WTC11 (cell line): Measurements from ENCODE around the gene ZFAND3. TPM values are rescaled to one million over a fixed set of nuclear protein-coding genes. Genes with fewer than 3 reads are reported as not detected.

Experiments used
- ATAC-seq: fragments of 200-7000 bp; cut with Tn5 transposase; 2 replicates; pipeline ENCODE4 v1.10.0; 2021; ENCODE audit warnings: mild to moderate bottlenecking, moderate library complexity
- CTCF ChIA-PET: fragments of 300-600 bp; sonication (Branson Sonifier 250); formaldehyde crosslinking; loops from one replicate; lab custom pipeline; 2021; ENCODE audit warnings: antibody characterized with exemption; lab: Charles Lee
- POLR2A ChIA-PET: fragments of 350-600 bp; sonication (Branson Sonifier 250); formaldehyde crosslinking; loops from one replicate; lab custom pipeline; 2021; ENCODE audit warnings: antibody characterized with exemption; lab: Charles Lee
- DNase-seq: peaks from one replicate; pipeline ENCODE4 v3.0.0; 2021; ENCODE audit warnings: low spot score
- H3K27ac Mint-ChIP-seq: 2 replicates; pipeline ENCODE4 v1.8.0; 2021; ENCODE audit warnings: mixed read lengths
- H3K27me3 Mint-ChIP-seq: 2 replicates; pipeline ENCODE4 v1.8.0; 2021; ENCODE audit warnings: low read depth, mild to moderate bottlenecking, moderate library complexity, mixed read lengths
- H3K36me3 Mint-ChIP-seq: 2 replicates; pipeline ENCODE4 v1.8.0; 2021; ENCODE audit warnings: mixed read lengths
- H3K4me1 Mint-ChIP-seq: 2 replicates; pipeline ENCODE4 v1.8.0; 2022; ENCODE audit warnings: mixed read lengths
- H3K4me3 Mint-ChIP-seq: 2 replicates; pipeline ENCODE4 v1.8.0; 2021; ENCODE audit warnings: mild to moderate bottlenecking, moderate library complexity, mixed read lengths
- H3K9me3 Mint-ChIP-seq: 2 replicates; pipeline ENCODE4 v1.8.0; 2021; ENCODE audit warnings: mixed read lengths
- AFF4 ChIP-seq: sonication (generic); formaldehyde crosslinking; IDR thresholded peaks from 2 replicates; pipeline ENCODE4 v1.8.1; 2023; ENCODE audit warnings: mild to moderate bottlenecking, missing genetic modification reagents, borderline replicate concordance
- CBFB ChIP-seq: sonication (generic); formaldehyde crosslinking; IDR thresholded peaks from 2 replicates; pipeline ENCODE4 v1.8.1; 2022; ENCODE audit warnings: mild to moderate bottlenecking, low read depth, missing genetic modification reagents
- ELF4 ChIP-seq: sonication (generic); formaldehyde crosslinking; IDR thresholded peaks from 2 replicates; pipeline ENCODE4 v1.8.1; 2022; ENCODE audit warnings: low read depth, mild to moderate bottlenecking, moderate library complexity, missing genetic modification reagents
- FOXJ3 ChIP-seq: sonication (generic); formaldehyde crosslinking; IDR thresholded peaks from 2 replicates; pipeline ENCODE4 v1.9.0; 2021; ENCODE audit warnings: missing genetic modification reagents, mild to moderate bottlenecking, borderline replicate concordance
- IRF2 ChIP-seq: sonication (generic); formaldehyde crosslinking; IDR thresholded peaks from 2 replicates; pipeline ENCODE4 v1.8.0; 2022; ENCODE audit warnings: low read depth, missing genetic modification reagents, borderline replicate concordance
- JAZF1 ChIP-seq: fragments of 250-450 bp; sonication (Bioruptor Pico); IDR thresholded peaks from 2 replicates; pipeline ENCODE4 v1.9.0; 2021; ENCODE audit warnings: moderate library complexity, mild to moderate bottlenecking, inconsistent platforms
- NFYB ChIP-seq: sonication (generic); formaldehyde crosslinking; conservative IDR thresholded peaks from 2 replicates; pipeline ENCODE4 v1.8.0; 2022; ENCODE audit warnings: low read depth, missing genetic modification reagents
- NR2C2 ChIP-seq: sonication (generic); formaldehyde crosslinking; IDR thresholded peaks from 2 replicates; pipeline ENCODE4 v1.8.0; 2022; ENCODE audit warnings: mild to moderate bottlenecking, missing genetic modification reagents
- STAT6 ChIP-seq: sonication (generic); formaldehyde crosslinking; conservative IDR thresholded peaks from 2 replicates; pipeline ENCODE4 v1.8.1; 2023; ENCODE audit warnings: mild to moderate bottlenecking, low read depth, missing genetic modification reagents, moderate library complexity
- ZNF138 ChIP-seq: sonication (generic); formaldehyde crosslinking; conservative IDR thresholded peaks from 2 replicates; pipeline ENCODE4 v1.8.1; 2022; ENCODE audit warnings: mild to moderate bottlenecking, moderate library complexity, missing genetic modification reagents
- ZNF219 ChIP-seq: sonication (generic); formaldehyde crosslinking; IDR thresholded peaks from 2 replicates; pipeline ENCODE4 v1.8.0; 2023; ENCODE audit warnings: missing genetic modification reagents, mild to moderate bottlenecking, borderline replicate concordance
- ZNF232 ChIP-seq: sonication (generic); formaldehyde crosslinking; IDR thresholded peaks from 2 replicates; pipeline ENCODE4 v1.8.0; 2022; ENCODE audit warnings: mild to moderate bottlenecking, missing genetic modification reagents
- ZSCAN18 ChIP-seq: fragments of 250-450 bp; sonication (Bioruptor Pico); IDR thresholded peaks from 2 replicates; pipeline ENCODE4 v2.1.2; 2022; ENCODE audit warnings: mild to moderate bottlenecking, moderate library complexity
- total RNA-seq: library from RNA; stranded (reverse); gene quantifications from 3 replicates; pipeline ENCODE4 v1.2.3, GENCODE V29; 2021
- TF ChIP-seq, protein P1 (sequence below): sonication (generic); formaldehyde crosslinking; IDR thresholded peaks from 2 replicates; pipeline ENCODE4 v1.8.0; 2023; ENCODE audit warnings: missing genetic modification reagents, mild to moderate bottlenecking, borderline replicate concordance
- TF ChIP-seq, protein P2 (sequence below): fragments of 250-450 bp; sonication (Bioruptor Pico); IDR thresholded peaks from 2 replicates; pipeline ENCODE4 v1.9.0; 2021; ENCODE audit warnings: mild to moderate bottlenecking

The ZFAND3 gene
- total RNA-seq, 1 experiment from 2014 or later = 50.3 TPM

DNA sequence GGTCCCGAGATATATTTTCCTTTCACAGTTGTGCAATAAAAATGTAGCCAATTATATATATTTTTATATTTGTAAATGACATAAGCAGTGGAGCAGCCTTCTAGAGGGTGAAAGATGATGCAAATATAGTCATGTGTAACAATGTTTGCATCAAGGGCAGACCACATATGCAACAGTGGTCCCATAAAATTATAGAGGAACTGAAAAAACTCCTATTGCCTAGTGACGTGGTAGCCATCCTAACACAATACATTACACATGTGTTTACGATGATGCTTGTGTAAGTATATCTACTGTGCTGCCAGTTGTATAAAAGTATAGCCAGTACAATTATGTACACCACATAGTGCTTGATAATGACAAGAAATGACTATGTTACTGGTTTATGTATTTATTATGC lies 162.8 kb downstream of the ZFAND3 start:
- Mint-ChIP-seq H3K4me3 (no peak overlapping the region), H3K4me1 (peaks cover 21% of the 10 kb centered on the region)

DNA sequence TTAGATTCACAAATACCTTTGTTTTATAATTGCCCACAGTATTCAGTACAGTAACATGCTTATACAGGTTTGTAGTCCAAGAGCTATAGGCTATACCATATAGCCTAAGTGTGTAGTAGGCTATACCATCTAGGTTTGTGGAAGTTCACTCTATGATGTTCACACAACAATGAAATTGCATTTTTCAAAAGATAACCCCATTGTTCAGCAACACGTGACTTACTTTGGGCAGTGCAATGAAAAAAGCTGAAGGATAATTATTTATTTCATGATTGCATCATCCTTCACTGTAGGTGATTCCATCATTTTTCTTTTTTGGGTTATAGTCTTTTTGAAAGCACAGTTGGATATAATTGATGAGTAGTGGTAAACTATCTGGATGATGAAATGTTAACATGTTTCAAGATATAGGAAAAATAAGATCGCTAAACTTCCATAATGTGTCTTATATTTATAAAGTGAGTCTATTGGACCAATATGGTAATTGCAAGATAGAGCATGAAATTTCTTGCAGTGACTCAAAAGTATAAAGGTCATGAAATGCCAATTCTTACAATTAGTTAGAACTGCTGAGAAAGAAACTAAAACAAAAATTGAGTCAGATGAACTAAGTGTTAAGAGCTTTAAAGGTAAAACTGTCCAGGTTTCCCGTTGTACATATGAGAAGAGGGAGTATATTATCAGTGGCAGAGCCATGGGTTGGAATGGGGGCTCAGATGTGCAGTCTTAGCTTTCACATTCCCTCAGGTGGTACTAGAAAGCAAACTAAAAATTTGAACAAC lies 164.4 kb downstream of the ZFAND3 start:
- peaks cover 21% of the 10 kb centered on the region for H3K4me1 Mint-ChIP-seq
- DNase-seq (no peak), ATAC-seq (no peak)
- POLR2A ChIA-PET = interaction anchor here (0.7 kb wide), 2 partner anchors 50 to 274 kb away, joined by 3 to 4 read pairs; no protein-coding TSS in a partner anchor
- H3K9me3 Mint-ChIP-seq = no peaks in the 10 kb centered on the region
- H3K27ac Mint-ChIP-seq = peak overlapping the region; percentile 73; the same call in 1 of the 2 replicates
- H3K27me3 Mint-ChIP-seq = no peaks in the 10 kb centered on the region
- no peak overlapping the region for H3K4me3 Mint-ChIP-seq
- H3K36me3 Mint-ChIP-seq = no peaks in the 10 kb centered on the region
- CTCF ChIA-PET = interaction anchor here (0.7 kb wide), 1 partner anchor 208 kb away, joined by 3 read pairs; no protein-coding TSS in a partner anchor
- TF ChIP-seq IRF2 = no peak
- TF ChIP-seq ELF4 (CRISPR knock-in tag) = no peak
- TF ChIP-seq STAT6 (CRISPR knock-in tag) = no peak
- no peak for TF ChIP-seq NFYB (CRISPR knock-in tag)
- no peak for TF ChIP-seq ZNF138 (CRISPR knock-in tag)
- TF ChIP-seq ZNF232 (CRISPR knock-in tag) = no peak
- TF ChIP-seq NR2C2 (CRISPR knock-in tag) = no peak
- no peak for TF ChIP-seq JAZF1
- TF ChIP-seq, protein P1, sequence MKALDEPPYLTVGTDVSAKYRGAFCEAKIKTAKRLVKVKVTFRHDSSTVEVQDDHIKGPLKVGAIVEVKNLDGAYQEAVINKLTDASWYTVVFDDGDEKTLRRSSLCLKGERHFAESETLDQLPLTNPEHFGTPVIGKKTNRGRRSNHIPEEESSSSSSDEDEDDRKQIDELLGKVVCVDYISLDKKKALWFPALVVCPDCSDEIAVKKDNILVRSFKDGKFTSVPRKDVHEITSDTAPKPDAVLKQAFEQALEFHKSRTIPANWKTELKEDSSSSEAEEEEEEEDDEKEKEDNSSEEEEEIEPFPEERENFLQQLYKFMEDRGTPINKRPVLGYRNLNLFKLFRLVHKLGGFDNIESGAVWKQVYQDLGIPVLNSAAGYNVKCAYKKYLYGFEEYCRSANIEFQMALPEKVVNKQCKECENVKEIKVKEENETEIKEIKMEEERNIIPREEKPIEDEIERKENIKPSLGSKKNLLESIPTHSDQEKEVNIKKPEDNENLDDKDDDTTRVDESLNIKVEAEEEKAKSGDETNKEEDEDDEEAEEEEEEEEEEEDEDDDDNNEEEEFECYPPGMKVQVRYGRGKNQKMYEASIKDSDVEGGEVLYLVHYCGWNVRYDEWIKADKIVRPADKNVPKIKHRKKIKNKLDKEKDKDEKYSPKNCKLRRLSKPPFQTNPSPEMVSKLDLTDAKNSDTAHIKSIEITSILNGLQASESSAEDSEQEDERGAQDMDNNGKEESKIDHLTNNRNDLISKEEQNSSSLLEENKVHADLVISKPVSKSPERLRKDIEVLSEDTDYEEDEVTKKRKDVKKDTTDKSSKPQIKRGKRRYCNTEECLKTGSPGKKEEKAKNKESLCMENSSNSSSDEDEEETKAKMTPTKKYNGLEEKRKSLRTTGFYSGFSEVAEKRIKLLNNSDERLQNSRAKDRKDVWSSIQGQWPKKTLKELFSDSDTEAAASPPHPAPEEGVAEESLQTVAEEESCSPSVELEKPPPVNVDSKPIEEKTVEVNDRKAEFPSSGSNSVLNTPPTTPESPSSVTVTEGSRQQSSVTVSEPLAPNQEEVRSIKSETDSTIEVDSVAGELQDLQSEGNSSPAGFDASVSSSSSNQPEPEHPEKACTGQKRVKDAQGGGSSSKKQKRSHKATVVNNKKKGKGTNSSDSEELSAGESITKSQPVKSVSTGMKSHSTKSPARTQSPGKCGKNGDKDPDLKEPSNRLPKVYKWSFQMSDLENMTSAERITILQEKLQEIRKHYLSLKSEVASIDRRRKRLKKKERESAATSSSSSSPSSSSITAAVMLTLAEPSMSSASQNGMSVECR (CRISPR knock-in tag) = no peak
- no peak for TF ChIP-seq ZNF219 (CRISPR knock-in tag)

More for the DNA sequence above, 162.8 kb downstream of the ZFAND3 start:
- no peak for ATAC-seq
- no peak for DNase-seq
- POLR2A ChIA-PET = no interaction called here
- CTCF ChIA-PET = no interaction called here
- H3K27me3 Mint-ChIP-seq = no peaks in the 10 kb centered on the region
- no peaks in the 10 kb centered on the region for H3K36me3 Mint-ChIP-seq
- H3K27ac Mint-ChIP-seq = no peak overlapping the region
- no peaks in the 10 kb centered on the region for H3K9me3 Mint-ChIP-seq
- TF ChIP-seq ZSCAN18 (CRISPR knock-in tag) (no peak), AFF4 (CRISPR knock-in tag) (no peak), FOXJ3 (CRISPR knock-in tag) (no peak), ZNF138 (CRISPR knock-in tag) (no peak), CBFB (no peak)
- TF ChIP-seq, protein P2, sequence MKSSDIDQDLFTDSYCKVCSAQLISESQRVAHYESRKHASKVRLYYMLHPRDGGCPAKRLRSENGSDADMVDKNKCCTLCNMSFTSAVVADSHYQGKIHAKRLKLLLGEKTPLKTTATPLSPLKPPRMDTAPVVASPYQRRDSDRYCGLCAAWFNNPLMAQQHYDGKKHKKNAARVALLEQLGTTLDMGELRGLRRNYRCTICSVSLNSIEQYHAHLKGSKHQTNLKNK (CRISPR knock-in tag) = no peak
